ENCODE results near the gene KLC3.

Gene KLC3

DNA sequence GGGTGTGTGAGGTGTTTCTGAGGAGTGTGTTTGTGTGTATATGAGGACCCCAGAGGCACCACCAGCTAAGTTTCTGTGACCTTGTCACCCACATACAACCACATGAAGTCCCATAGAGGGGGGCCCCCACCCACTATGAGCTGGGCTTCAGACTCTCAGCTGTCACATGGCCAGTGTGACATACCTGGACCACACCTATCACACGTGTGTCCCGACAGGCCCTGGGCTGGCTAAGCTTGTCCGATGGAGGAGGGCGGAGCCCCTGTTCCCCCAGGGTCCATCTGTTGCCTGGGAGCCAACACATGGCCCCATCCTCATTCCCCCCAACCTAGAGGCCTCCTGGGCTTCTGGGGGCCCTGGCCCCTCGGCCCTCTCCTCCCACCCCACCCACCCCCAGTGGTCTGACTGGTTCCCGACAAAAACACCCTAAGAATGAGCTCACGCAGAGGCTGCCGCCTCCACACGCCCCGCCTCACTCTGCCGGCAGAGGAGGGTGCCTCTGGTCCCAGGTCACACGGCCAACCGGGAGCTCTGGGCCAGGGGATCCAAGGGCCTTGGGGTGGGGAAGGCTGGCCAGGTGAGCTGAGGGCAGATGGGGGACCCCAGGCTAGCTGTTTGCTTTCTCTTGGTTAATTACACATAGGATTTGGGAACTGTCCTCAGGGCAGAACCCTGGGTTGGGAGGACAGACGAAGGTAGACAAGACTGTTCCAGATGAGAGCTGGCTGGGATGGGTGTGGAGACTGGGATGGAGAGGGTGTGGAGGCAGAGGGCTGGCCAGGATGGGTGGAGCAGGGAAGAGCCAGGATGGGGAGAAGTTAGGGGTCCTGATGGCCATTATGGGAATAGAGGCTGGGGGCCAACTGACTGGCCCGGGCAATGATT lies 4.3 kb downstream of the KLC3 start:
- Histone ChIP-seq H3K9me2 (ENCODE audit: low read depth, low read length) (no peaks in the 10 kb centered on the region), H3K27me3 (ENCODE audit: insufficient read depth, low read length) (peaks cover 17% of the 10 kb centered on the region; the same call in 1 of the 2 replicates), H3K4me1 (ENCODE audit: insufficient read depth, low read length, severe bottlenecking) (peaks cover 14% of the 10 kb centered on the region), H2AFZ (ENCODE audit: low read length) (no peak overlapping the region), H3K36me3 (ENCODE audit: insufficient read depth, low read length) (no peaks in the 10 kb centered on the region), H3K4me2 (ENCODE audit: low read length) (no peak overlapping the region), H3K4me3 (ENCODE audit: low read depth, low read length, poor library complexity, severe bottlenecking) (no peak overlapping the region), H4K20me1 (ENCODE audit: insufficient read depth, low read length) (no peaks in the 10 kb centered on the region), H3K9ac (ENCODE audit: low read length) (no peak overlapping the region), H3K27ac (ENCODE audit: low read depth, low read length, poor library complexity, severe bottlenecking) (no peak overlapping the region), H3K79me2 (ENCODE audit: insufficient read depth, low read length) (no peaks in the 10 kb centered on the region), H3K9me3 (ENCODE audit: low read length) (no peaks in the 10 kb centered on the region), H3F3A (ENCODE audit: insufficient read depth, low read length) (no peaks in the 10 kb centered on the region)
- TF ChIP-seq EZH2 (IDR thresholded peaks at IDR 0.05; ENCODE audit: borderline replicate concordance, low read length) = no peak
- TF ChIP-seq, protein P1, sequence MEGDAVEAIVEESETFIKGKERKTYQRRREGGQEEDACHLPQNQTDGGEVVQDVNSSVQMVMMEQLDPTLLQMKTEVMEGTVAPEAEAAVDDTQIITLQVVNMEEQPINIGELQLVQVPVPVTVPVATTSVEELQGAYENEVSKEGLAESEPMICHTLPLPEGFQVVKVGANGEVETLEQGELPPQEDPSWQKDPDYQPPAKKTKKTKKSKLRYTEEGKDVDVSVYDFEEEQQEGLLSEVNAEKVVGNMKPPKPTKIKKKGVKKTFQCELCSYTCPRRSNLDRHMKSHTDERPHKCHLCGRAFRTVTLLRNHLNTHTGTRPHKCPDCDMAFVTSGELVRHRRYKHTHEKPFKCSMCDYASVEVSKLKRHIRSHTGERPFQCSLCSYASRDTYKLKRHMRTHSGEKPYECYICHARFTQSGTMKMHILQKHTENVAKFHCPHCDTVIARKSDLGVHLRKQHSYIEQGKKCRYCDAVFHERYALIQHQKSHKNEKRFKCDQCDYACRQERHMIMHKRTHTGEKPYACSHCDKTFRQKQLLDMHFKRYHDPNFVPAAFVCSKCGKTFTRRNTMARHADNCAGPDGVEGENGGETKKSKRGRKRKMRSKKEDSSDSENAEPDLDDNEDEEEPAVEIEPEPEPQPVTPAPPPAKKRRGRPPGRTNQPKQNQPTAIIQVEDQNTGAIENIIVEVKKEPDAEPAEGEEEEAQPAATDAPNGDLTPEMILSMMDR (IDR thresholded peaks at IDR 0.05; ENCODE audit: low read length) = no peak

DNA sequence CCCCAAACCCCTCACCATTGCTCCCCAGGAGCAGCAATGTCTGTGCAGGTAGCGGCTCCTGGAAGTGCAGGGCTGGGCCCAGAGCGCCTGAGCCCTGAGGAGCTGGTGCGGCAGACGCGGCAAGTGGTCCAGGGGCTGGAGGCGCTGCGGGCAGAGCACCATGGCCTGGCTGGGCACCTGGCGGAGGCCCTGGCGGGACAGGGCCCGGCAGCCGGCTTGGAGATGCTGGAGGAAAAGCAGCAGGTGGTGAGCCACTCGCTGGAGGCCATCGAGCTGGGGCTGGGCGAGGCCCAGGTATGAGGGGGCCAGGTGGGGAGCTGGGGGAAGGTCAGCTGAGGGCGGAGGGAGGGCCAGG lies 4.9 kb downstream of the KLC3 start:
- peaks cover 17% of the 10 kb centered on the region; the same call in 1 of the 2 replicates for H3K27me3 ChIP-seq (ENCODE audit: insufficient read depth, low read length)
- H3K4me2 ChIP-seq (ENCODE audit: low read length) = no peak overlapping the region
- no peaks in the 10 kb centered on the region for H3K36me3 ChIP-seq (ENCODE audit: insufficient read depth, low read length)
- TF ChIP-seq, protein P1 (IDR thresholded peaks at IDR 0.05; ENCODE audit: low read length) = no peak
- no peak for TF ChIP-seq EZH2 (IDR thresholded peaks at IDR 0.05; ENCODE audit: borderline replicate concordance, low read length)
- no peak overlapping the region for H3K27ac ChIP-seq (ENCODE audit: low read depth, low read length, poor library complexity, severe bottlenecking)
- no peaks in the 10 kb centered on the region for H4K20me1 ChIP-seq (ENCODE audit: insufficient read depth, low read length)
- H3K9me2 ChIP-seq (ENCODE audit: low read depth, low read length) = no peaks in the 10 kb centered on the region
- H3F3A ChIP-seq (ENCODE audit: insufficient read depth, low read length) = no peaks in the 10 kb centered on the region
- no peak overlapping the region for H2AFZ ChIP-seq (ENCODE audit: low read length)
- H3K9ac ChIP-seq (ENCODE audit: low read length) = no peak overlapping the region
- H3K79me2 ChIP-seq (ENCODE audit: insufficient read depth, low read length) = no peaks in the 10 kb centered on the region
- peaks cover 8% of the 10 kb centered on the region for H3K4me1 ChIP-seq (ENCODE audit: insufficient read depth, low read length, severe bottlenecking)
- H3K4me3 ChIP-seq (ENCODE audit: low read depth, low read length, poor library complexity, severe bottlenecking) = no peak overlapping the region
- no peaks in the 10 kb centered on the region for H3K9me3 ChIP-seq (ENCODE audit: low read length)

DNA sequence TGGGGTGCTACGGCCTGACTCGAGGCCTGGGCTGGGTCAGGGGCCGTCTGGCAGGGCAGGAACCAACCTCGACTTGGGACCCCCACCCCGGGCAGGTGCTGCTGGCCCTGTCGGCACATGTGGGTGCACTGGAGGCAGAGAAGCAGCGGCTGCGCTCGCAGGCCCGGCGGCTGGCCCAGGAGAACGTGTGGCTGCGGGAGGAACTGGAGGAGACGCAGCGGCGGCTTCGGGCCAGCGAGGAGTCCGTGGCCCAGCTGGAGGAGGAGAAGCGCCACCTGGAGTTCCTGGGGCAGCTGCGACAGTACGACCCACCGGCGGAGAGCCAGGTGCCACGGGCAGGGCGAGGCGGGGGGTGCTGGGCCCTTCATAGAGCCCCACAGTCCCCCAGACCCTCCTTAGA lies 5.9 kb downstream of the KLC3 start:
- Histone ChIP-seq H3K27me3 (ENCODE audit: insufficient read depth, low read length) (peaks cover 17% of the 10 kb centered on the region; the same call in 1 of the 2 replicates), H3K79me2 (ENCODE audit: insufficient read depth, low read length) (no peaks in the 10 kb centered on the region), H3K4me2 (ENCODE audit: low read length) (no peak overlapping the region), H4K20me1 (ENCODE audit: insufficient read depth, low read length) (no peaks in the 10 kb centered on the region), H3K9ac (ENCODE audit: low read length) (no peak overlapping the region), H3K9me3 (ENCODE audit: low read length) (no peaks in the 10 kb centered on the region), H2AFZ (ENCODE audit: low read length) (no peak overlapping the region), H3K27ac (ENCODE audit: low read depth, low read length, poor library complexity, severe bottlenecking) (no peak overlapping the region), H3K4me1 (ENCODE audit: insufficient read depth, low read length, severe bottlenecking) (no peaks in the 10 kb centered on the region), H3K36me3 (ENCODE audit: insufficient read depth, low read length) (peaks cover 8% of the 10 kb centered on the region), H3F3A (ENCODE audit: insufficient read depth, low read length) (no peaks in the 10 kb centered on the region), H3K9me2 (ENCODE audit: low read depth, low read length) (no peaks in the 10 kb centered on the region), H3K4me3 (ENCODE audit: low read depth, low read length, poor library complexity, severe bottlenecking) (no peak overlapping the region)
- TF ChIP-seq, protein P1 (IDR thresholded peaks at IDR 0.05; ENCODE audit: low read length) = 0 out of 2 replicates have a peak, but pooled peaks have one; percentile 26
- TF ChIP-seq EZH2 (IDR thresholded peaks at IDR 0.05; ENCODE audit: borderline replicate concordance, low read length) = no peak

All from OCI-LY1 (cell line).